GM18502 (cell line): ENCODE measurements around the gene EPB41L4A.

Experiments
- ATAC-seq: cut with Tn5 transposase; IDR thresholded peaks from one replicate; pipeline ENCODE4 v1.9.1; 2021; ENCODE audit warnings: mild to moderate bottlenecking; ENCODE audit not compliant: unreplicated experiment, poor library complexity

EPB41L4A gene

DNA sequence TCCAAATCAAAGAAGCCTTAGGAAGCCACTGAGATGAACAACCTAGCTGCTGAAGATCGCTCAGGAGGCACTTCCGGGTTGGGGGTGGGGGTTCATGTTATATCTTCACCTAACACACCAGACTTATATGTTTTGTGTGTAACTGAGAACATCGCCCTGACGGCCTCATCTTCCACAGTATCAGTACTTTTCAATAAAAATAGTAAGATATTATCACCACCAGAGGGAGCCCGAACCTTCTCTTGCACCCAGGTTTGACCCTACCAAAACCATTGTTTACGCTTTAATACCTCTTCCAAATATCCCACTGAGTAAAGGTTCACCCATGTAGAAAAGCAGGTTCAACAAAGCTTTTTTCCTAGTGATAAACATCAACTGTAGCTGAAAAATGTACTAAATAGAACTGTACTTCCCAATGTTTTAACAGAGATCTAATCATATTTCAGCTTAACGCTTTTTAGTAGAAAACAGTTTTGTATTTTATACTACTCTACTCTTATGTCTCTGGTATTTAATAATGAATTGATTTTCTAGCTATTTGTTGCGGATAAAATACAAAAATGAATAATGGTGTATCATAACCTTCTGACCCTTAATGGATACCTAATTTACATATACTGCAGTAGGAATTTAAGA lies 244.0 kb downstream of the EPB41L4A start:
- peak; percentile 91 for ATAC-seq

DNA sequence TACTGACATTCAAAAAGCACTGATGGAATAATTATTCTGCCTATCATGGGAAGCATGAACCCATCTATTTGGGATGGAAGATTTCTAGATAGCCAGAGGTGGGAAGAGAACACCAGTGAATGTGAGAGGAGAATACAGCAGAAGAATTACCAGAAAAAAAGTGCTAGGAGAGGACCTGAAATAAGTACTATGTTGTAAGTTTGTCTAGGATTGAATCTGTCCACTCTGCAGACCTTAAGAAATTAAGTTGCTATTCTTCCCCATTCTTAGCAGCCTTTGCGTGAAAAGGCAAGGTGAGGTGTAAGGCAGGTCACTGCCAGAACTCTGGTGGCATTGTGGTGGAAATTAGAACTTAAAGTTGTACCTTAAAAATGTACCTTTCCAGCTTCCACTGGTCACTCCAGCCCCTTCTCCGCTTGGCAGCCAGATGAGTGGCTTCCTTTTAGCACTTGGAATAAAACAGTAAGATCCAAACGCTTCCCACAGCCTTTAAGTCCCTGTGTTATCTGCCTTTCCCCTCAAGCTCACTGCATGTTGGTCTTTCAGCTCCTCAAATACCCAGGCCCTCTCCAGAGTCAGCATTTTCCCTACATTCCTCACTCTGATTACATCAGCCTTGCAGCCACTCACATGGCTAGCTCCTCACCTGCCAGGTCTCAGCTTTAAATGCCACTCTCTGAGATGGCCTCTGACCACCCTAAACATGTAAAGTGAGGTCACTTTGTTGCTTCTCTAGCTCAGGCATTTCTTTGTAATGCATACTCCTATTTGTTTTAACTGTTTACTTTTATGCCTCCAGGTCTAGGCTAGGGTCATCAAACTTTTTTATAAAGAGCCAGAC lies 253.0 kb downstream of the EPB41L4A start:
- ATAC-seq: no peak

DNA sequence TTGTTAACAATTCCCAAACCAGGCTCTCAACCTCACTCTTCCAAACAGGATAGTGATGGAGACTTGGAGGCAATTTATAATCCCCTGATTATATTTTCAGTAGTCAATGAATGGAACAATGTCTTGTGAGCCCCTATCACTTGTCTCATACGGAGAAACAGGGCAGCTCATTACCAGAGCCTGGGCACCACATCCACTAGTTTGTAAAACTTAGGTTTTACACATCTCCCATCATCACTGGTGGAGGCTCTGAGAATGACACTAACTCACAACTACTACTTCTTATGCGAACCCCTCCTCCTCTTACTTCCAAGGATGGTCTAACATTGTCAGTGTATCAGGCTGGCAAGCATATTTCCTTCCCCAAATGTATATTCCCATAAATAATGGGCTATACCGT lies 253.7 kb downstream of the EPB41L4A start:
- no peak for ATAC-seq

DNA sequence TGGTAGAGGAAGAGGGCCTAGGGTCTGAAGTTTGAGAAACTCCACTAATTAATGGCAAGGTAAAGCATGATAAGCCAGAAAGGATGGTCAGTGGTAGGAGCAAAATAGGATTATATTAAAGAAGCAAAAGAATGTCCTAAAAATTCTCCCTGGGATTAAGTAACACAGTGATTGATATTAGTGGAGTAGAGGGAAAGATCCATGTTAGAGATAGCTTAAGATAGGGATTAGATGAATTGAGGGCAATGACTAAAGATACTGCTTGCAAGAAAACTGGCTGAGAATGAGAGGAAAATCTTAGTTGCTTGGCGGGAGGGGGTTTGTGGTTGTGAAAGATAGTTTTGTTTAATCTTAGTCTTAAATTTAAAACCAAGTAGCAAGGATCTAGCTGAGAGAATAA lies 255.6 kb downstream of the EPB41L4A start:
- no peak for ATAC-seq

DNA sequence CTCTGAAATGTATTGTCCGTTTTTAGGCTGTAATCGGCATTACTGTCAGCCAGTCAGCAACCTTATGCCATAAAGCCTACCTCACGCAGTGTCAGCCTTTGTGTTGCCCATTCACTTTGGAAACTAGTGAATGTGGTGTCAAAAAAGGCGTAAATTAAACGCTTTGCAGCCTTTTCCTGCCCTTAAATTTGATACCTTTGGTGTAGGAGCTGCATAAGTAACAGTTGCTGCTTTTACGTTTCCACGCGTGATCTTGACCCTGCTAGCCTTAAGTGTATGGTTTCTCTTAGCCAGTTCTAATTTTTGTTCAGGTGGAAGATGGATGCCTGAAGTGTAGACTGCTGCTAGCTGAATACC lies 257.7 kb downstream of the EPB41L4A start:
- ATAC-seq: no peak

DNA sequence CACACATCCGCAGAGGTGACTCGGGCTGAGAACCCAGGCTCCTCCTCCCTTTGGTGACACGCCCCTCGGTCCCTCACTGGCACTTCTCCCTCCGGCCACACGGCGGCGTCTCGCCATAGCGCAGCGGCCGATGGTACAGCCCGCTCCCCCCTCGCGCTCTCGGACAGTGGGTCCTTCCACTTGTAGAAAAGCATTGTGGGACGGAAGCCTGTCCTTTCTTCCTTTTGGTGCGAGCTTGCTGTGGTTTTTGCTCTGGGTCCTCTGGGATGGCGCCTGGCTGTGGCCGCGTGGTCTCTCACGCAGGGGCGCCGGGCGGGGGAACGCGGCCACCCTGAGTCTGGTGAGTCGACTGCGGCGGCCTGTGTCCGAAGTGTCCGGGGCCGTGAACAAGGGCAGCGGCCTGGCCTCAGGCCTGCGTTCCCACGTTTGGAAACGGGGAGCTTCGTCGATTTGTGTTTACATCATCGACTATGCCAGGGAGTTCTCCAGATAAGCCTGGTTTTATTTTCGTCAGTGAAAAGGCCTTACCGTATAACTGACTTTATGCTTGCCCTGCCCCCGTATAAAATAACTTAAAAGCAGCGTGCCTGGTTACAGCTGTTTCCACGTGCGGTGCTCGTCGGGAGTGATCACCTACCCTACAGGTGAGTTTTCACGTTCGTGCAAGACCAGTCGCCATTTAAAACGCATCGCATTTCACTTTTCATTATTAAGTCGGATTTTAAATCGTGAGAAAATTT lies 258.3 kb downstream of the EPB41L4A start:
- peak; percentile 97 for ATAC-seq

DNA sequence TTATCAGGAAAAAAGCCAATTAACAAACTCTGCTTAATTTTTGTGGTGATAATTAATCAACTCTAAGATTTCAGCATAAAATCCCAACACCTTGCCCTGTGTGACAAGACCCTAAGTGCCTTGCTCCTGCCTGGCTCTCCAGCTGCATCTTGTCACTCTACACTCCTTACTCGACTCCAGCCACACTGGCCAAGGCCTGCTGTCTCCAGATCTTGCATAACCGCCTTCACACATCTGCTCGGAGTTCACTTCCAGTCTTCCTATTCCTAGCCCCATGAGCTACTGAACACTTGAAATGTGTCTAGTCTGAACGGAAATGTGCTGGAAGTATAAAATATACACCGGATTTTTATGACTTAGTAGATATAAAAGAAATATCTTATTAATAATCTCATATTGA lies 259.6 kb downstream of the EPB41L4A start:
- no peak for ATAC-seq

DNA sequence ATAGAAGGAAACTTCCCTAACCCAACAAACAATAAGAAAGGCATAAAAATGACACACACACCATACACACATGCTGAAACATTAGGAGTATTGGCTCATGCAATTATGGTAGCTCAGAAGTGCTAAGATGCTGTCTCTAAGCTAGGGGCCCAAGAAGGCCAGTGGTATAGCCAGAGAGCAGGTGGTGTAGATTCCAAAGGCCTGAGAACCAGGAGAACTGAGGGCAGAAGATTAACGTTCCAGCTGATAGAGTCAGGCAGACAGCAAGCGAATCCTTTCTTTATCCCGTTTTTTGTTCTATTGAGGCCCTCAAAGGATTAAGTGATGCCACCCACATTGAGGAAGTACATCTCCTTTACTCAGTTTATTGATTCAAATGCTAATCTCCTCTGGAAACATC lies 262.9 kb downstream of the EPB41L4A start:
- ATAC-seq: no peak

DNA sequence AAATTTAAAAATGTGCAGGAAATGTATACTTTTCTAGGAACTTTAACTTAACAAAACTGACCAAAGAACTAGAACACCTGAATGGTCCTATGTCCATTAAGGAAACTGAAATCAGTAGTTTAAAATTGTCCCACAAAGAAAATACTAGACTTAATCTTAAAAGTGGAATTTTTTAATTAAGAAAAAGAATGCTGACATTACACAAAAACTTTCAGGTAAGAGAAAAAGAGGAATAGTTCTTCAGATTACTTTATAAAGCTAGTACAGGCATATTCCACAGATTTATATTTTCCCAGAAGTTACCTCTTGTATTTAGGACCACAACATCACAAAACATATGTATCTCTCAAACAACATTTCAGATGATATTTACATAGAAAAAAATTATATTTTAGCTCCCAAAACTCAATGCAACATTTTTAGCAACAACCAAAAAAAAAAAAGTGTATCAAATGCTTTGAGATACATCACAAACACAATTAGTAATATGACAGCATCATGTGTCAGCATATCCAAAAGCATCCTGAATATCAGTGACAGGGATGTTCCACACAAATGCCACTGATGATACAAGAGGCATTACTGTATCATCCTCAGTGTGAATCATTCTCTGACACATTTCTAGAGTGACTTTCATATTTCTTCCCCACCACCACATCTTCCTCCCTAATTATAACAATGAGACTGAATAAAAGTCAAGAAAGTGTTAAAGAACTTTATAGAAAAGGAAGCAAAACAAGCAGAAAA lies 264.0 kb downstream of the EPB41L4A start:
- no peak for ATAC-seq

DNA sequence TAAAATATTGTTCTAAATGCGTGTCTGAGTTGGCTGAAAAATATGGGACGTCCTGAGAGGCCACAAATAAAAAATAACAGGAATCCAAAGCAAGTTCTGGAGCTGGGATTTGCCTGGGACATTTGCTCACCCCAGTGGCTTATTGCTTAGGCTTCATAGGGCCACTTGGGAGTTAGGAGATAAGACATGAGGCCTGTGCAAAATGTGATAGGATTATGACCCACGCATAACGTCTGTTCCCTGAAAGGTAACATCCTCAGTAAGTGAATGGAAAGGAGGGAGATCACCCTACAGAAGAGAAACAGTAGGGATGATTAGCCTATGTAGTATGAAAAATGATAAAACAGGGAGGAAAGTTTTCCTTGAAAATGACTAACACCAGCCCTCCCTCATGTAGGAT lies 269.4 kb downstream of the EPB41L4A start:
- no peak for ATAC-seq

DNA sequence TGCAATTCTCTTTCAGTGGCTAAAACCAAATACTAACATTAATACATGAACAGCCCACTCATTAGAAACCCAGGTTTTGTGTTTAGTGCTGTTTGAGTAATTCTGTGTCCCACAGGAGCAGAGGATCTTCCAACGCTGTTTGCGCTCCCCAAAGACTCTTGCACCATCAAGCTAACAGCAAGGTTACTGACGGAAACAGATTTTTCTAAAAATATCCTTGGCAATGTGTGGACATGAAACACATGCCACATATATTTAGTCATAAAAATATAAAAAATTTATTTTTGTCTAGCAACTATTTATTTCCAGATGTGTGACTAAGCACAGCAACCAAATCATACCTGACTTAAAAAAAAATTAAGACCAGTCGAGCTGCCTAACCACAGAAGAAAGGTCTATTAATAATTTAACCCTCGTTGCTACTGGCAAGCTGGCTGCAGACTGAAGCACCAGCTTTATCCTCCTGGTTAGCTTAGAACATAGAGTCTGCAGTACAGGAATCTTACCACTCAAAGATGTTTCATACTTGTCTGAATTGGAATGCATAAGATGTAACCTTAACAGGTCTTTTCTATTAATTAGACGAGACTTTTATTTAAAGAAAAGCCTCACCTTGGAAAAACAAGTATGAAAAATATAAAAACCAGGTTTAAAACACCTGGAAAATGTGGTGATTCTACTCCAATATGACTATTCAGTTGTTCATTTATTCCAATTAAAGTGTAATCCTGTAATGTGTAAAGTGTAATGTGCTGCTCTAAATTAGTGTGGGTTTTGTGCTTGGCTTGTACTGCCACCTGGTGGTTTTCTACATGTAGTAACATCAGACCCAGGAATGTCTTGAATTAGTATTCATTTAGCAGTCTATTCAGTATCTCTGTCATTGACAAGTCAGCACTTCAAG lies 272.5 kb downstream of the EPB41L4A start:
- peak; percentile 83 for ATAC-seq

DNA sequence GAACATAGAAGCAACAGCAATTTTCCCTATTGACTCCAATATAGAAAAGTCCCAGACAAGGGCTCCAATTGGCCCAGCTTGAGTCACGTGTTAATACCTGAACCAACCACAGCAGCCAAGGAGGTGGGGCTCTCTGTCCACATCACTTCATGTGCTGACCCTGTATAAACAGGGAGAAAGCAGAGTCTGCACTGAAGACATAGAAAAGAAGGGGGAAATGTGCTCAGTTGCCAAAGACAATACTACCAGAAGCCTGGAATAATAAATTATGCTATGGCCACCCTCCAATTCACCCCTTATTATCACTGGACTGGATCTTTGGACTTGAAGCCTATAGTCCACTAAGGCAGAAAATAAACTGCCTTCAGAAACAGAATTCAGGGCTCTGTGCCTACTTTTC lies 275.4 kb downstream of the EPB41L4A start:
- ATAC-seq: no peak

DNA sequence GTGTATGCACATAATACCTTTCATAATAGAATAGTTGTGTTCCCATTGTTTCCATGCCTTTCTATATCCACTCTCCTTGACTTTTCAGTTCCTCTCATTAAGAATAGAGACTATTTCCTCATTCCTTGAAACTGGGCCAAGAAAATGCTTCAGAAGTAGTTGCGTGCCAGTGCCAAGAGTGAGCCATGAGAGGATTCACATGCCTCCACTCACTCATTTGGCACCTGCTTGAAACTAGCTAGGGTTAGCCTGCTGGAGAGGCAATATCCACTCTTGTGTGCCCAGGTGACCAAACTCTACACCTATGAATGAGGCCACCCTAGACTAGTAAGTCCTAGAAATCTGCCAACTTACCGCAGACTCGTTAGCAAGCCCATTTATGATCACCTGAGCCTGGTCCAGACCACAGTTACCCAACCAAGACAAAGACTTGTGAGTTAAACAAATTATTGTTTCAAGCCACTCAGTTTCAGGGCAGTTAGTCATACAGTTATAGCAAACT lies 276.3 kb downstream of the EPB41L4A start:
- peak; percentile 68 for ATAC-seq

DNA sequence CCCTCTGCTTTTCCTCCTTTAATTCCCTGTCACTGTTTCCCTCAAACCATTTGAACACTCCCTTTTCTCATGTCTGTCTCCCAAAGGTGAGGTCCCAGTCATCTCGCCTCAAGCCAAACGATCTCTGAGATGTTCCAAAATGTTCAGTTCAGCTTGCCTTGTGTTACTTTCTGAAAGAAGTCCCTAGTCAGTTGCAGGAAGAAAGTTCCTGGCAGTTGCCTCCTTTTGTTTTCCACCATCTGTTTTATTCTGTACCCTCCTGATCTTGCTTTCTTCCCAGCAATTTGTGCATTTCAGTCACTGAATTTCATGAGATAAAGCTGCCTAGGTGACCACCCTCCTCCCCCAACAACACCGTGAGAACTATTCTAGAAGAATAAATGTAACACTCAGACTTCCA lies 277.5 kb downstream of the EPB41L4A start:
- ATAC-seq: no peak

DNA sequence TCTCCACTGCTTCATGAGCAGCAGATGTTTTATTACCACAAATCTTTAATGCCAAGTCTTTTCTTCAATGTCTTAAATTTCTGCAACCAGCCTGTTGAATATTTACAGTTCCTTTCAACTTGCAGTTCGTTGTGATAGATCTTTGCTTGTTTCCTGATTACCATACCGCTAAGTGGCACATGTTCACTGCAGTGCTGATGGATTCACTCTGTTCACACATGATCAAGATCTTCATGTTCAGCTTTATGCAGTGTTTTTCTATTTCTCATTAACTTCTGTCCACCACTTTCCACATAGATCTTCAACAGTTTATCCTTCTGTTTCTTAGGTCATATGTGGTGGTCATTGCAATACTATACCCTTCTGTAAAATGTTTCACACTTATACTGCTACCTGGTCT lies 280.6 kb downstream of the EPB41L4A start:
- no peak for ATAC-seq

DNA sequence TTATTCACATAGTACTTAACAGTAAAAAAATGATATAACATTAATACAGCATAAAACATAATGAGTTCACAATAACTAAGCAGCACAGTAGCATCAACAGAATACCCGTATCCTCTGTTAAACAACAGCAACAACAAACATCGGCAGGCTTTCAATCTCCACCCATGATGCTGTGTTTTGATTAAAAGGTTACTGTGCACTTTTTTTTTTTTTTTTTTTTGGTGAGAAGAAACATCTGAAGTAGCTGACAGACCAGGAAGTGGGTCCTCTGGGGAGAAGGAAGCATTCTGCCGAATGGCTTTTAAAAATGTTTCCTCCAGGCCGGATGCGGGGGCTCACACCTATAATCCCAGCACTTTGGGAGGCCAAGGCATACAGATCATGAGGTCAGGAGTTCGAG lies 282.3 kb downstream of the EPB41L4A start:
- no peak for ATAC-seq

DNA sequence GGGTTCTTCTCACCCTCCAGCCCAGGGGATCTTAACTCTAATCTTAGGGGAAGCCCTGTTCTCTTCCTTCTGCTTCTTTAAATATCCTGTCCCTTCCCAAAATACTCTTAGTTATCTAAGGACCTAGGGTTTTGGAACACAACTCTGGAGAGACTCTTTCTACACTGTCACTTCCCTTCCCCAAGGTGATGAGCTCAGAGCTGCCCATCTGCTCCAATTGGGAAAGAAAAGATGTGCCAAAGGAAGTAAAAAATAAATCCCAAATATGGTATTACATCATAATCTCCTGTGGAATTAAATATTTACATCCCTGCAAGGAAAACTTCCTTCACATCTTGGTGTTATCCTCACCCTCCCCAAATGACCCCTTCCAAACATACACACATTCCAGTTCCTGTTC lies 291.2 kb downstream of the EPB41L4A start:
- no peak for ATAC-seq

DNA sequence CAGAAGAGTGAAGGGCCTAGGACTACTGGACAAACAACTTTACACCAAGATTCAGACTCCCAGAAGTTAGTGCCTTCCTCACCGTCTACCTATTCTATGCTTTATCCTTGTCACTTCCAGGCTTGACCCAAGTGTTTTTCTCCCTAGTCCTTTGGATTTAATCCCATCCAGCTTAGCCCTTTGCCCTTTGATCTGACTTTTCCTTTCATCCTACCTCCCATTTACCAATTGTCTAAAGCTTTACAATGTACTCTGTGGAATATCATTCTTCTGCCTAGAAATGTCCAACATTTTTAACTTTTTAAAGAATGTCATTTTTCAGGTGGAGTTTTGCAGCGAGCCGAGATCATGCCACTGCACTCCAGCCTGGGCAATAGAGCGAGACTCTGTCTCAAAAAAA lies 292.1 kb downstream of the EPB41L4A start:
- ATAC-seq: no peak

DNA sequence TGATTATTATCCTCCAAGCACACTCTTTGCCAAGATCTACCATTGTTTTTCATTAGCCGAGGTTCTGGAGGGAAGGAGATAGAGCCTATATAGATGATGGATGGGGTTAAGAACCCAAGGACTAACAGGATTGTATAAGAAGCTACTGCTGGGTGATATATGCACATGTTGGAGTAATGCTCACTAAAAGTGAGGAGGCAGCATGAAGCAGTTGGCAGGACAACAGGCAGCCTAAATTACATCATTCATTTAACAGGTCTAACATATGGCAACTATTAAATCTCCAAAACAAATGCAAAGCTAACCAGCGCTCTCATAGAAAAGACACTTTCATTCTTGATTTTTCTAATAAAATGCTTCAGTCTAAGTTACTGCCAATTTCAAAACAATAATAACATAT lies 293.2 kb downstream of the EPB41L4A start:
- ATAC-seq: no peak

DNA sequence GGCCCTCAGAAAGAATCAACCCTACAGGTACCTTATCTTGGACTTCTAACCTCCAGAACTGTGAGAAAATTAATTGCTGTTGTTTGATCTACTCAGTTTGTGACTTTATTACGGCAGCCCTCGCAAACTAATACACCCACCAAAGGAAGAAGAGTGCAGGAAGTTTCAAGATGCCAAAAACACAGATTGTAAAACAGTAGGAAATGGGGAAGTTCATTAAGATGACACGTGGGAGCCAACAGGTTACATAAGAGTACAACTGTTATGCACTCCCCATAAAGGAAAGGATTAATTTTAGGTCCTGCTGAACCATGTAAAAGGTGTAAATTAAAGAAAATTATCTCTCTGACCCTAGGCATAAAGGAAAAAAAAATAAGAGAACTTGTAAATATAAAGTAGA lies 294.3 kb downstream of the EPB41L4A start:
- ATAC-seq: no peak
